ENCODE measurements around the gene HMCES.

The HMCES gene

GRCh38 chr3:129349791-129350190, 71.1 kb downstream of the HMCES start:
- DNase-seq, result no peak

- DNase-seq, result no peak
Measured at GRCh38 chr3:129352045-129352444, 73.4 kb downstream of the HMCES start.

GRCh38 chr3:129352650-129353588, 74.2 kb downstream of the HMCES start:
- DNase-seq, result no peak

GRCh38 chr3:129353589-129353941, 74.9 kb downstream of the HMCES start:
- DNase-seq, result no peak
